HG03457 (cell line): Measurements from ENCODE around the gene RDX.

Experiments
- ATAC-seq: cut with Tn5 transposase; IDR thresholded peaks from one replicate; pipeline ENCODE4 v1.9.1; 2021; ENCODE audit warnings: moderate number of reproducible peaks; ENCODE audit not compliant: unreplicated experiment

Gene RDX

GRCh38 chr11:110296226-110297075 lies at the start of gene RDX:
Gene RDX, minus strand, starts transcription at chr11:110296614. Its CDS starts 16,922 bp downstream, at chr11:110279692.
- peak; percentile 59 for ATAC-seq

GRCh38 chr11:110345743-110346142 lies 49.3 kb upstream of the RDX start:
- ATAC-seq, result no peak

- no peak for ATAC-seq
Measured at GRCh38 chr11:110340436-110340835, 44.0 kb upstream of the RDX start.

GRCh38 chr11:110339456-110340250 lies 43.2 kb upstream of the RDX start:
- ATAC-seq, result no peak

- ATAC-seq, result no peak
Measured at GRCh38 chr11:110338684-110339083, 42.3 kb upstream of the RDX start.

GRCh38 chr11:110337570-110338193 lies 41.3 kb upstream of the RDX start:
- ATAC-seq, result no peak

- no peak for ATAC-seq
Measured at GRCh38 chr11:110336054-110336453, 39.6 kb upstream of the RDX start.

GRCh38 chr11:110335358-110335757 lies 38.9 kb upstream of the RDX start:
- ATAC-seq, result no peak

- ATAC-seq, result no peak
Measured at GRCh38 chr11:110331626-110332025, 35.2 kb upstream of the RDX start.

- ATAC-seq, result no peak
Measured at GRCh38 chr11:110329445-110329844, 33.0 kb upstream of the RDX start.

- ATAC-seq, result no peak
Measured at GRCh38 chr11:110327508-110327907, 31.1 kb upstream of the RDX start.

- no peak for ATAC-seq
Measured at GRCh38 chr11:110323786-110324185, 27.4 kb upstream of the RDX start.

- ATAC-seq, result no peak
Measured at GRCh38 chr11:110319501-110319900, 23.1 kb upstream of the RDX start.

- no peak for ATAC-seq
Measured at GRCh38 chr11:110318638-110319404, 22.4 kb upstream of the RDX start.

GRCh38 chr11:110317516-110317932 lies 21.1 kb upstream of the RDX start:
- no peak for ATAC-seq

GRCh38 chr11:110314366-110315095 lies 18.1 kb upstream of the RDX start:
- ATAC-seq, result no peak

GRCh38 chr11:110312670-110313069 lies 16.3 kb upstream of the RDX start:
- no peak for ATAC-seq

- ATAC-seq, result no peak
Measured at GRCh38 chr11:110311783-110312579, 15.6 kb upstream of the RDX start.

GRCh38 chr11:110308071-110308470 lies 11.7 kb upstream of the RDX start:
- no peak for ATAC-seq
